ENCODE data around the gene KCNAB2. TPM values are rescaled to one million over a fixed set of nuclear protein-coding genes. Genes with fewer than 3 reads are reported as not detected.

The KCNAB2 gene
- polyA plus RNA-seq, 1 of the 3 experiments (the other 2 are of a cell fraction): 7.6 TPM

GRCh38 chr1:5997316-5997715, 48.4 kb upstream of the KCNAB2 start:
- POLR2A ChIA-PET: interaction anchor here (0.6 kb wide), 1 partner anchor 190 kb away, joined by 3 read pairs; no protein-coding TSS in a partner anchor

More at GRCh38 chr1:5997316-5997715, 48.4 kb upstream of the KCNAB2 start:
- Histone ChIP-seq H3K79me2 (ENCODE audit: insufficient read depth) (no peaks in the 10 kb centered on the region), H3K9me2 (no peaks in the 10 kb centered on the region), H3K27ac (ENCODE audit: low read depth in 2 of 2, low read length in 1 of 2) (no peak overlapping the region), H3K4me2 (no peak overlapping the region), H4K20me1 (ENCODE audit: insufficient read depth) (no peaks in the 10 kb centered on the region), H3K36me3 (replicated peaks in 1 of 2; ENCODE audit: control insufficient read depth in 1 of 2, insufficient read depth in 2 of 2, low read length in 1 of 2) (no peaks in the 10 kb centered on the region), H2AFZ (ENCODE audit: low read depth) (no peak overlapping the region), H3K4me1 (ENCODE audit: control insufficient read depth in 1 of 2, insufficient read depth in 2 of 2, low read depth in 1 of 2, low read length in 1 of 2) (peaks cover 0 to 45% of the 10 kb centered on the region in 2 experiments; a peak in 1 of 4 replicates), H3K9ac (no peak overlapping the region), H3K27me3 (ENCODE audit: insufficient read depth) (no peaks in the 10 kb centered on the region), H3F3A (replicated peaks; ENCODE audit: insufficient read depth) (no peaks in the 10 kb centered on the region), H3K9me3 (no peaks in the 10 kb centered on the region), H3K4me3 (ENCODE audit: low read depth in 2 of 2, low read length in 1 of 2) (no peak overlapping the region)
- TF ChIP-seq NFIC (IDR thresholded peaks at IDR 0.05; ENCODE audit: borderline replicate concordance) (no peak), PBX3 (IDR thresholded peaks at IDR 0.05) (no peak), USF2 (IDR thresholded peaks at IDR 0.05; ENCODE audit: borderline replicate concordance, low read depth, low read length) (no peak), USF1 (IDR thresholded peaks at IDR 0.05; ENCODE audit: borderline replicate concordance, low read depth) (no peak), RFX5 (IDR thresholded peaks at IDR 0.05; ENCODE audit: low read length) (no peak), REST (IDR thresholded peaks at IDR 0.05; ENCODE audit: low read depth, low read length) (no peak)
- no peak for DNase-seq
- 44% methylated on average over 4 of the region's 5 CpGs for WGBS (ENCODE audit: low lambda C conversion rate)
- CTCF ChIA-PET: interaction anchor here (0.6 to 1.6 kb wide), 2 partner anchors 17 to 661 kb away, joined by 3 to 4 read pairs; no protein-coding TSS in a partner anchor
